Calu3 (cell line): Measurements from ENCODE around the gene CRYBA4. TPM values are rescaled to one million over a fixed set of nuclear protein-coding genes. Genes with fewer than 3 reads are reported as not detected.

Experiments used
- BruUV-seq: library from RNA; stranded (reverse); fragments of 400-500 nt; replicated peaks from 2 replicates; lab custom pipeline; 2021; lab: Mats Ljungman, UMichigan
- CTCF ChIA-PET: fragments of 300-600 bp; sonication (Branson Sonifier 250); formaldehyde crosslinking; loops from one replicate; lab custom pipeline; 2022; ENCODE audit warnings: antibody characterized with exemption; lab: Charles Lee
- DNase-seq: peaks from one replicate; pipeline ENCODE4 v3.0.0; 2022
- H3K27ac Mint-ChIP-seq: one replicate; pipeline ENCODE4 v1.8.0; 2022; ENCODE audit warnings: mixed read lengths; ENCODE audit not compliant: unreplicated experiment
- H3K27me3 Mint-ChIP-seq: one replicate; pipeline ENCODE4 v1.8.0; 2022; ENCODE audit warnings: mixed read lengths; ENCODE audit not compliant: unreplicated experiment
- H3K36me3 Mint-ChIP-seq: one replicate; pipeline ENCODE4 v1.8.0; 2022; ENCODE audit warnings: mild to moderate bottlenecking, moderate library complexity, mixed read lengths; ENCODE audit not compliant: insufficient read depth, unreplicated experiment
- H3K4me1 Mint-ChIP-seq: one replicate; pipeline ENCODE4 v1.8.0; 2022; ENCODE audit warnings: mild to moderate bottlenecking, low read depth, mixed read lengths; ENCODE audit not compliant: unreplicated experiment
- H3K4me3 Mint-ChIP-seq: one replicate; pipeline ENCODE4 v1.8.0; 2022; ENCODE audit warnings: mild to moderate bottlenecking, low read depth, moderate library complexity, mixed read lengths; ENCODE audit not compliant: unreplicated experiment
- H3K9me3 Mint-ChIP-seq: one replicate; pipeline ENCODE4 v1.8.0; 2022; ENCODE audit warnings: low read depth, mixed read lengths; ENCODE audit not compliant: unreplicated experiment
- CTCF ChIP-seq: fragments of 200-600 bp; IDR thresholded peaks from one replicate; pipeline ENCODE4 v1.8.0; 2022; ENCODE audit warnings: antibody characterized with exemption; ENCODE audit not compliant: unreplicated experiment
- intact Hi-C: fragments of 100-400 bp; cut with micrococcal nuclease; formaldehyde crosslinking; loops from one replicate; pipeline ENCODE4 v1.10.0; 2022; ENCODE audit not compliant: unreplicated experiment
- total RNA-seq: library from RNA; stranded (reverse); gene quantifications from 2 replicates; pipeline ENCODE4 v1.2.3, GENCODE V29; 2022

The CRYBA4 gene
- total RNA-seq, 1 experiment from 2014 or later, result not detected

- peaks cover 34% of the 10 kb centered on the region for H3K27me3 Mint-ChIP-seq
- no peak for TF ChIP-seq CTCF
- no TSS peak for BruUV-seq
- no peak for DNase-seq
- peaks cover 31% of the 10 kb centered on the region for H3K4me1 Mint-ChIP-seq
- intact Hi-C loops, result loop anchor here (10.0 kb wide), 1 partner anchor 74 kb away; no protein-coding TSS in a partner anchor
- H3K4me3 Mint-ChIP-seq, result no peak overlapping the region
- CTCF ChIA-PET, result no interaction called here
- no peaks in the 10 kb centered on the region for H3K9me3 Mint-ChIP-seq
- H3K27ac Mint-ChIP-seq, result no peak overlapping the region
- peaks cover 14% of the 10 kb centered on the region for H3K36me3 Mint-ChIP-seq
These were observed 48.7 kb downstream of the CRYBA4 start for GRCh38 chr22:26670459-26670858.

GRCh38 chr22:26671317-26672059 lies 49.7 kb downstream of the CRYBA4 start:
- peak; percentile 27 for DNase-seq
- Mint-ChIP-seq H3K27me3 (peaks cover 23% of the 10 kb centered on the region), H3K27ac (no peak overlapping the region), H3K4me1 (peaks cover 30% of the 10 kb centered on the region), H3K9me3 (no peaks in the 10 kb centered on the region), H3K4me3 (no peak overlapping the region), H3K36me3 (peaks cover 14% of the 10 kb centered on the region)
- intact Hi-C loops, result loop anchor here (10.0 kb wide), 1 partner anchor 73 kb away; no protein-coding TSS in a partner anchor
- BruUV-seq, result no TSS peak
- no peak for TF ChIP-seq CTCF
- CTCF ChIA-PET, result interaction anchor here (0.6 kb wide), 1 partner anchor 163 kb away, joined by 3 read pairs; no protein-coding TSS in a partner anchor

GRCh38 chr22:26672060-26672471 lies 50.3 kb downstream of the CRYBA4 start:
- no peak for DNase-seq
- Mint-ChIP-seq H3K4me1 (peaks cover 30% of the 10 kb centered on the region), H3K27ac (peak overlapping the region; percentile 91), H3K36me3 (peaks cover 14% of the 10 kb centered on the region), H3K27me3 (peaks cover 18% of the 10 kb centered on the region), H3K9me3 (no peaks in the 10 kb centered on the region), H3K4me3 (peak overlapping the region; percentile 74)
- no TSS peak for BruUV-seq
- TF ChIP-seq CTCF, result no peak
- intact Hi-C loops, result loop anchor here (10.0 kb wide), 1 partner anchor 73 kb away; no protein-coding TSS in a partner anchor
- CTCF ChIA-PET, result no interaction called here

GRCh38 chr22:26672590-26673468 lies 51.1 kb downstream of the CRYBA4 start:
- Mint-ChIP-seq H3K36me3 (peaks cover 14% of the 10 kb centered on the region), H3K4me1 (peaks cover 30% of the 10 kb centered on the region), H3K27me3 (peaks cover 10% of the 10 kb centered on the region), H3K4me3 (peak overlapping the region; percentile 74), H3K9me3 (no peaks in the 10 kb centered on the region), H3K27ac (peak overlapping the region; percentile 91)
- no TSS peak for BruUV-seq
- DNase-seq, result peak; percentile 84
- CTCF ChIA-PET, result interaction anchor here (0.6 kb wide), 1 partner anchor 180 kb away, joined by 4 read pairs; no protein-coding TSS in a partner anchor
- intact Hi-C loops, result loop anchor here (10.0 kb wide), 1 partner anchor 72 kb away; no protein-coding TSS in a partner anchor
- no peak for TF ChIP-seq CTCF
